Caco-2 (cell line): ENCODE results near the gene CFAP119. TPM values are rescaled to one million over a fixed set of nuclear protein-coding genes. Genes with fewer than 3 reads are reported as not detected.

Experiments used
- BruUV-seq: library from RNA; stranded (reverse); fragments of 400-500 nt; replicated peaks from 2 replicates; lab custom pipeline; 2021; lab: Mats Ljungman, UMichigan
- CTCF ChIA-PET: fragments of 300-600 bp; sonication (Branson Sonifier 250); formaldehyde crosslinking; loops from one replicate; lab custom pipeline; 2022; ENCODE audit warnings: antibody characterized with exemption; lab: Charles Lee
- POLR2A ChIA-PET: fragments of 300-600 bp; sonication (Branson Sonifier 250); formaldehyde crosslinking; loops from one replicate; lab custom pipeline; 2022; ENCODE audit warnings: antibody characterized with exemption; lab: Charles Lee
- DNase-seq, 2 experiments: peaks; one replicate each; pipeline versions ENCODE4 v3.0.0 to v3.0.0-alpha.2; 2020 to 2022
- H3K27me3 ChIP-seq: replicated peaks from 2 replicates; pipeline ENCODE4 v1.6.0; 2011; ENCODE audit warnings: low read length; ENCODE audit not compliant: control insufficient read depth, insufficient read depth
- H3K36me3 ChIP-seq: 2 replicates; pipeline ENCODE4 v1.5.1; 2011; ENCODE audit warnings: low read length; ENCODE audit not compliant: control insufficient read depth, insufficient read depth
- H3K4me1 ChIP-seq: fragments of 250-450 bp; sonication (Bioruptor Pico); 2 replicates; pipeline ENCODE4 v1.5.1; 2020; ENCODE audit warnings: mild to moderate bottlenecking
- H3K4me3 ChIP-seq: 2 replicates; pipeline ENCODE4 v1.5.1; 2011; ENCODE audit warnings: low read depth, mild to moderate bottlenecking, control low read depth, low read length
- H3K9me3 ChIP-seq: fragments of 250-450 bp; sonication (Bioruptor Pico); 2 replicates; pipeline ENCODE4 v1.5.1; 2020; ENCODE audit warnings: mild to moderate bottlenecking, moderate library complexity
- H3K27ac Mint-ChIP-seq: one replicate; pipeline ENCODE4 v1.8.0; 2022; ENCODE audit warnings: mixed read lengths; ENCODE audit not compliant: unreplicated experiment
- H3K27me3 Mint-ChIP-seq: one replicate; pipeline ENCODE4 v1.8.0; 2022; ENCODE audit warnings: mixed read lengths; ENCODE audit not compliant: insufficient read depth, unreplicated experiment
- H3K36me3 Mint-ChIP-seq: one replicate; pipeline ENCODE4 v1.8.0; 2022; ENCODE audit warnings: mild to moderate bottlenecking, mixed read lengths; ENCODE audit not compliant: insufficient read depth, unreplicated experiment
- H3K4me1 Mint-ChIP-seq: one replicate; pipeline ENCODE4 v1.8.0; 2022; ENCODE audit warnings: low read depth, mixed read lengths; ENCODE audit not compliant: unreplicated experiment
- H3K4me3 Mint-ChIP-seq: one replicate; pipeline ENCODE4 v1.8.0; 2022; ENCODE audit warnings: mild to moderate bottlenecking, moderate library complexity, mixed read lengths; ENCODE audit not compliant: unreplicated experiment
- H3K9me3 Mint-ChIP-seq: one replicate; pipeline ENCODE4 v1.8.0; 2022; ENCODE audit warnings: mixed read lengths; ENCODE audit not compliant: unreplicated experiment
- intact Hi-C: fragments of 100-400 bp; cut with micrococcal nuclease; formaldehyde crosslinking; loops from one replicate; pipeline ENCODE4 v1.10.0; 2022; ENCODE audit not compliant: unreplicated experiment
- total RNA-seq: library from RNA; stranded (reverse); gene quantifications from 2 replicates; pipeline ENCODE4 v1.2.3, GENCODE V29; 2022
- TF ChIP-seq, protein P1 (sequence below), 2 experiments: fragments of 200-600 bp in 1 of 2; IDR thresholded peaks; 1 replicate in 1 of 2; 2 replicates in 1 of 2; pipeline versions ENCODE4 v1.5.1 to v1.8.0; 2011 to 2022; ENCODE audit warnings: antibody characterized with exemption in 1 of 2, control low read depth in 1 of 2, inconsistent platforms in 1 of 2, low read depth in 1 of 2, low read length in 1 of 2, mild to moderate bottlenecking in 1 of 2, moderate library complexity in 1 of 2; ENCODE audit not compliant: insufficient read depth in 1 of 2, severe bottlenecking in 1 of 2, unreplicated experiment in 1 of 2

The CFAP119 gene
- total RNA-seq, 1 experiment from 2014 or later = 4.0 TPM

GRCh38 chr16:30774367-30775130 lies 12.7 kb upstream of the CFAP119 start:
- no TSS peak for BruUV-seq
- H3K4me1 Mint-ChIP-seq = peaks cover 10% of the 10 kb centered on the region
- H3K9me3 Mint-ChIP-seq = no peaks in the 10 kb centered on the region
- H3K27ac Mint-ChIP-seq = peak overlapping the region; percentile 91
- Histone ChIP-seq H3K9me3 (no peaks in the 10 kb centered on the region), H3K4me3 (no peak overlapping the region), H3K4me1 (peaks cover 12% of the 10 kb centered on the region), H3K27me3 (no peaks in the 10 kb centered on the region), H3K36me3 (peaks cover 3% of the 10 kb centered on the region)
- CTCF ChIA-PET = interaction anchor here (0.7 to 1.5 kb wide), 4 partner anchors 12 to 380 kb away, joined by 3 to 8 read pairs (median 4); partner anchors contain the start of gene ZNF629
- peaks cover 81% of the 10 kb centered on the region for H3K36me3 Mint-ChIP-seq
- TF ChIP-seq, protein P1, sequence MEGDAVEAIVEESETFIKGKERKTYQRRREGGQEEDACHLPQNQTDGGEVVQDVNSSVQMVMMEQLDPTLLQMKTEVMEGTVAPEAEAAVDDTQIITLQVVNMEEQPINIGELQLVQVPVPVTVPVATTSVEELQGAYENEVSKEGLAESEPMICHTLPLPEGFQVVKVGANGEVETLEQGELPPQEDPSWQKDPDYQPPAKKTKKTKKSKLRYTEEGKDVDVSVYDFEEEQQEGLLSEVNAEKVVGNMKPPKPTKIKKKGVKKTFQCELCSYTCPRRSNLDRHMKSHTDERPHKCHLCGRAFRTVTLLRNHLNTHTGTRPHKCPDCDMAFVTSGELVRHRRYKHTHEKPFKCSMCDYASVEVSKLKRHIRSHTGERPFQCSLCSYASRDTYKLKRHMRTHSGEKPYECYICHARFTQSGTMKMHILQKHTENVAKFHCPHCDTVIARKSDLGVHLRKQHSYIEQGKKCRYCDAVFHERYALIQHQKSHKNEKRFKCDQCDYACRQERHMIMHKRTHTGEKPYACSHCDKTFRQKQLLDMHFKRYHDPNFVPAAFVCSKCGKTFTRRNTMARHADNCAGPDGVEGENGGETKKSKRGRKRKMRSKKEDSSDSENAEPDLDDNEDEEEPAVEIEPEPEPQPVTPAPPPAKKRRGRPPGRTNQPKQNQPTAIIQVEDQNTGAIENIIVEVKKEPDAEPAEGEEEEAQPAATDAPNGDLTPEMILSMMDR (IDR thresholded peaks at IDR 0.05; ENCODE audit: insufficient read depth in 1 of 2, low read depth in 1 of 2, low read length in 1 of 2, severe bottlenecking in 1 of 2, unreplicated experiment in 1 of 2) = no peak
- POLR2A ChIA-PET = interaction anchor here (0.6 to 1.5 kb wide), 6 partner anchors 12 to 68 kb away, joined by 3 to 10 read pairs (median 3); partner anchors contain the start of genes PHKG2 and ZNF629
- no peak for DNase-seq
- intact Hi-C loops = loop anchor here (1.0 to 2.0 kb wide), 3 partner anchors 12 to 148 kb away; partner anchors contain the start of genes CFAP119 and RNF40
- no peaks in the 10 kb centered on the region for H3K27me3 Mint-ChIP-seq
- peak overlapping the region; percentile 75 for H3K4me3 Mint-ChIP-seq

GRCh38 chr16:30773826-30774225 lies 12.0 kb upstream of the CFAP119 start:
- BruUV-seq = no TSS peak
- Histone ChIP-seq H3K4me1 (peaks cover 12% of the 10 kb centered on the region), H3K27me3 (no peaks in the 10 kb centered on the region), H3K36me3 (peaks cover 5% of the 10 kb centered on the region), H3K9me3 (no peaks in the 10 kb centered on the region), H3K4me3 (no peak overlapping the region)
- ChIA-PET CTCF (interaction anchor here (0.7 kb wide), 1 partner anchor 380 kb away, joined by 8 read pairs; no protein-coding TSS in a partner anchor), POLR2A (no interaction called here)
- H3K4me3 Mint-ChIP-seq = no peak overlapping the region
- H3K9me3 Mint-ChIP-seq = no peaks in the 10 kb centered on the region
- H3K27me3 Mint-ChIP-seq = no peaks in the 10 kb centered on the region
- TF ChIP-seq, protein P1 (IDR thresholded peaks at IDR 0.05; ENCODE audit: insufficient read depth in 1 of 2, low read depth in 1 of 2, low read length in 1 of 2, severe bottlenecking in 1 of 2, unreplicated experiment in 1 of 2) = no peak
- no peak overlapping the region for H3K27ac Mint-ChIP-seq
- peaks cover 80% of the 10 kb centered on the region for H3K36me3 Mint-ChIP-seq
- DNase-seq = no peak
- H3K4me1 Mint-ChIP-seq = peaks cover 10% of the 10 kb centered on the region
- intact Hi-C loops = loop anchor here (2.0 kb wide), 1 partner anchor 41 kb away; no protein-coding TSS in a partner anchor

- Histone ChIP-seq H3K36me3 (peaks cover 10% of the 10 kb centered on the region), H3K27me3 (no peaks in the 10 kb centered on the region), H3K4me3 (no peak overlapping the region), H3K4me1 (peaks cover 4% of the 10 kb centered on the region), H3K9me3 (no peaks in the 10 kb centered on the region)
- no peaks in the 10 kb centered on the region for H3K27me3 Mint-ChIP-seq
- peaks cover 77% of the 10 kb centered on the region for H3K36me3 Mint-ChIP-seq
- no peak for DNase-seq
- ChIA-PET CTCF (no interaction called here), POLR2A (interaction anchor here (0.6 kb wide), 1 partner anchor 34 kb away, joined by 3 read pairs; no protein-coding TSS in a partner anchor)
- no peak overlapping the region for H3K27ac Mint-ChIP-seq
- no peaks in the 10 kb centered on the region for H3K9me3 Mint-ChIP-seq
- intact Hi-C loops = no loop called here
- H3K4me3 Mint-ChIP-seq = no peak overlapping the region
- H3K4me1 Mint-ChIP-seq = peaks cover 2% of the 10 kb centered on the region
- TF ChIP-seq, protein P1 (IDR thresholded peaks at IDR 0.05; ENCODE audit: insufficient read depth in 1 of 2, low read depth in 1 of 2, low read length in 1 of 2, severe bottlenecking in 1 of 2, unreplicated experiment in 1 of 2) = no peak
- no TSS peak for BruUV-seq
Measured at GRCh38 chr16:30771726-30772125, 9.9 kb upstream of the CFAP119 start.
